ENCODE measurements around the gene HPSE2. TPM values are rescaled to one million over a fixed set of nuclear protein-coding genes. Genes with fewer than 3 reads are reported as not detected.
A peak's percentile ranks its signal among the peaks of the same experiment; 100 is the strongest.

Gene HPSE2
- not detected for total RNA-seq

DNA sequence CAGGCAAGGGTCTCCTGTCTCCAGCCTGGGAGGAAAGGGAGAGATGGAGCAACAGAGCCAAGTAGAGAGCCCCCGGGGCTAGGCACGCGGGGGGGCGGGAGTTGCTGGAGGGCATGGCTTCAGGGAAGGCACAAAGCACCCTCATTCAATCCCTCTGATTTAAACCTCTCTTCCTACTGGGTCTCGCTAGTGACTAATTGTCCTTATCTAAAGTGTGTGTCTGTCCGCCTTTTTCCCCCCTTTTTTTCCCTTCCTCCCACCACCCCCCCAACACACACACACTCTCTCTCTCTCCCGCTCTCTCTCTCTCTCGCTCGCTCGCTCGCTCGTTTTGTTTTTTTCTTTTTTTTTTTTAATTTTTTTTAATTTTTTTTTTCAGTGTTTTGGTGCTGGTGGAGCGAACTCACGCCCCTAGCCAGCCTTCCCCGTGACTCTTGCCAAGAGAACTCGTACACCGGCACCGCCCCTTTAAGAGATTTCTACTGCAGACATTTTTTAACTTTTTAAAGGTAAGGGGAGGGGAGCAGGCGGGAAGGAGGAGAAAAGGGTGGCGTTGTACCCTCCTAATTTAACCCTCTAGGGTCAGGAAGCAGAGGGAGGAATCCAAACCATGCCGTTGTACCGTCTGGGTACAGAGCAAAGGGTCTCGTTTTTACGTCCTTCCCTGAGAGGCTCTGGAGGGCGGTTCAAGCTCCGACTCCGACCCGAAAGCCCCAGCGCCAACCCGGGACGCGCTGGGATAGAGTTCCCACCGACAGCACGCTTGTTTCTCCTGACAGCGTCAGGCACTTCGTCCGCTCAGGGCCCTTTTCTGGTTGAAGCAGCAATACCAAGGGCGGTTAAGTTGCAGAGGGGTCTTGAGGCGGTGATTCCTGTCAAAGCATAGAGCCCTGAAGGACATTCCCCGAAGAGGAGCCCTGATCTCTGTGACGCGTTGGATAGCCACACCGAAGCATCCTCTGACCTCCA, at the start of gene HPSE2:
HPSE2 (minus strand) TSS at position 195 of the 969 bp plus-strand sequence.
- intact Hi-C loops (cut with micrococcal nuclease), result no loop called here
- Mint-ChIP-seq H3K4me3 (peak within 1 kb of the TSS; percentile 70), H3K36me3 (ENCODE audit: low read depth) (no peaks in the 10 kb centered on the region), H3K9me3 (no peaks in the 10 kb centered on the region), H3K4me1 (ENCODE audit: low read depth) (peaks cover 33% of the 10 kb centered on the region), H3K27ac (no peak within 1 kb of the TSS), H3K27me3 (peaks cover 76% of the 10 kb centered on the region)
- TF ChIP-seq, protein P1, sequence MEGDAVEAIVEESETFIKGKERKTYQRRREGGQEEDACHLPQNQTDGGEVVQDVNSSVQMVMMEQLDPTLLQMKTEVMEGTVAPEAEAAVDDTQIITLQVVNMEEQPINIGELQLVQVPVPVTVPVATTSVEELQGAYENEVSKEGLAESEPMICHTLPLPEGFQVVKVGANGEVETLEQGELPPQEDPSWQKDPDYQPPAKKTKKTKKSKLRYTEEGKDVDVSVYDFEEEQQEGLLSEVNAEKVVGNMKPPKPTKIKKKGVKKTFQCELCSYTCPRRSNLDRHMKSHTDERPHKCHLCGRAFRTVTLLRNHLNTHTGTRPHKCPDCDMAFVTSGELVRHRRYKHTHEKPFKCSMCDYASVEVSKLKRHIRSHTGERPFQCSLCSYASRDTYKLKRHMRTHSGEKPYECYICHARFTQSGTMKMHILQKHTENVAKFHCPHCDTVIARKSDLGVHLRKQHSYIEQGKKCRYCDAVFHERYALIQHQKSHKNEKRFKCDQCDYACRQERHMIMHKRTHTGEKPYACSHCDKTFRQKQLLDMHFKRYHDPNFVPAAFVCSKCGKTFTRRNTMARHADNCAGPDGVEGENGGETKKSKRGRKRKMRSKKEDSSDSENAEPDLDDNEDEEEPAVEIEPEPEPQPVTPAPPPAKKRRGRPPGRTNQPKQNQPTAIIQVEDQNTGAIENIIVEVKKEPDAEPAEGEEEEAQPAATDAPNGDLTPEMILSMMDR (IDR thresholded peaks at IDR 0.05), result no peak
- no peak for ATAC-seq
- ChIA-PET POLR2A (no interaction called here), CTCF (interaction anchor here (1.6 to 2.2 kb wide), 2 partner anchors 11 kb away, joined by 3 to 9 read pairs; no protein-coding TSS in a partner anchor)
- DNase-seq, result no peak

DNA sequence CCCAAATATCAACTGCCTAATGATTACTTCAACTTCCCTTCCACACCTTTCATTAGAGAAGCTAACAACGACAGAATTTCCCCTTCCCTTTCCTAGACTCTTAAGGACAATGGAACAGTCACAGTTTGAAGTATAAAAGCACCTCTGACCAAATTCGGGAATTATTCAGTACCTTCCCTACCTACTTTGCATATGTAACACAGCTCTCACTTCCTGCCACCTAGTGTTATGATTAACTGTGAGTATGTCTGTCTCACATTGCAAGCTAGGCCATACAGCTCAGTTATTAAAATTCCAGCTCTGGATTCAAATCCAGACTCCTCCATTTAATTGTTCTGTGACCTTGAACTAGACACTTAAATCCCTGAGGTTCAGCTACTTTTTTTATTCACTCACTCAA, 44.8 kb upstream of the HPSE2 start:
- ChIA-PET CTCF (interaction anchor here (1.2 kb wide), 1 partner anchor 813 kb away, joined by 4 read pairs; no protein-coding TSS in a partner anchor), POLR2A (no interaction called here)
- intact Hi-C loops (cut with micrococcal nuclease), result no loop called here
- no peak for DNase-seq
- TF ChIP-seq, protein P1 (IDR thresholded peaks at IDR 0.05), result no peak
- Mint-ChIP-seq H3K4me1 (ENCODE audit: low read depth) (no peaks in the 10 kb centered on the region), H3K4me3 (no peak overlapping the region), H3K27ac (no peak overlapping the region), H3K9me3 (peaks cover 7% of the 10 kb centered on the region), H3K27me3 (peaks cover 9% of the 10 kb centered on the region), H3K36me3 (ENCODE audit: low read depth) (no peaks in the 10 kb centered on the region)
- ATAC-seq, result no peak

DNA sequence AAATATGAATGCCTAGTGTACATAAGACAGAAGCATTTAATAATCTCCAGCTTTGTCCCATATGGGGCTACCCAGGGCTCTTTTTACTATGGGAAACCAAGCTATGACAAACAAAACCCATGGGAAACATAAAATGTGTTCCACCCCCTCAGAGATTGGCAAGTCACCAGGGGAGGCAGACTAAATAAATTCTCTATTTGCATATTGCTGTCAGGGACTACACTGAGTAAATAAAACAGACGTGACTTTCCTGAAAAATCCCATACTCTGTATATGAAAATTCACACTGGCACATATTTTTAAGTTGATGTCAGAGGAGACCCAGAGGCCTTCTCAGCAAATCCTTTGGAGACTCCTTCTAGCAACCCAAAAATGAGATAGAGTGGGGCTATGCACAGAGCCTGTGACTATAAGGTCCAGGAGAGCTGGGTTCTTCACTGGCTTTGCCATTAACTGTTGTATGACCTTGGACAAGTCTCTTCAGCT, 44.0 kb upstream of the HPSE2 start:
- Mint-ChIP-seq H3K36me3 (ENCODE audit: low read depth) (no peaks in the 10 kb centered on the region), H3K4me1 (ENCODE audit: low read depth) (no peaks in the 10 kb centered on the region), H3K4me3 (no peak overlapping the region), H3K27ac (no peak overlapping the region), H3K27me3 (peaks cover 7% of the 10 kb centered on the region), H3K9me3 (peaks cover 7% of the 10 kb centered on the region)
- DNase-seq, result no peak
- ATAC-seq, result no peak
- intact Hi-C loops (cut with micrococcal nuclease), result no loop called here
- POLR2A ChIA-PET, result no interaction called here
- CTCF ChIA-PET, result interaction anchor here (1.2 kb wide), 1 partner anchor 812 kb away, joined by 4 read pairs; no protein-coding TSS in a partner anchor
- TF ChIP-seq, protein P1 (IDR thresholded peaks at IDR 0.05), result no peak

DNA sequence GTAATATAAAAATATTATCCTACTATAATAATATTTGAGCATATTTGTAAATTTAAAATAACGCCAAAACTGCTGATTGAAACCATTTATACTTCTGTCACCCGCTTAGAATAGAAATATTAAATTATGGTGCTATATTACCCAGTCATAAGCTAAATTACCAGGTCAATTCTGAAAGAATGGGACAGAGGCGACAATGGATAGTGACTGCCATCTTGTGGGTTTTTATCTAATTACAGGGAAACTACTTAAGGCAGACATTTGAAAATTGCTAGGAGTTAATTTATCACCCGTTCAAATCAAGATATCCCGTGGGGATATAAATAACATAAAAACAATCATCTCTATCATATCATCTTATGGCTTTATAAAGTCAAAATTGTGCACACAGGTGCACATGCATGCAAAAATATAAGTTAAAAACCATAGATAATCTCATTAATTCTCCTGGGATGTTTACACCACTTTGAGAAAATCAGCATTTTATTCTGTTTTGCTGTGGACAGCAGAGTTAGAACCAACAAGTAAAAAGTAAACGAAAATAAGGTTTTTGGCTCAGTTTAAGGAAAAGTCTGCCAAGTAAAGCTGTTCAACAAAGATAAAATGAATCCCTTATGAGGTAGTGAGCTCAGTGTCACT, 41.3 kb upstream of the HPSE2 start:
- no peaks in the 10 kb centered on the region for H3K9me3 Mint-ChIP-seq
- POLR2A ChIA-PET, result no interaction called here
- H3K27me3 Mint-ChIP-seq, result peaks cover 7% of the 10 kb centered on the region
- H3K27ac Mint-ChIP-seq, result no peak overlapping the region
- H3K4me3 Mint-ChIP-seq, result no peak overlapping the region
- no peak for ATAC-seq
- no peaks in the 10 kb centered on the region for H3K4me1 Mint-ChIP-seq (ENCODE audit: low read depth)
- TF ChIP-seq, protein P1 (IDR thresholded peaks at IDR 0.05), result peak; percentile 62
- intact Hi-C loops (cut with micrococcal nuclease), result no loop called here
- no peak for DNase-seq
- H3K36me3 Mint-ChIP-seq (ENCODE audit: low read depth), result no peaks in the 10 kb centered on the region
- CTCF ChIA-PET, result interaction anchor here (0.5 to 2.8 kb wide), 7 partner anchors 10 to 1402 kb away, joined by 3 to 12 read pairs (median 3); no protein-coding TSS in a partner anchor
